Measurements from ENCODE around the gene CHCHD6. TPM values are rescaled to one million over a fixed set of nuclear protein-coding genes. Genes with fewer than 3 reads are reported as not detected.

CHCHD6 gene
- total RNA-seq, 1 experiment from 2014 or later = 36.3 TPM

DNA sequence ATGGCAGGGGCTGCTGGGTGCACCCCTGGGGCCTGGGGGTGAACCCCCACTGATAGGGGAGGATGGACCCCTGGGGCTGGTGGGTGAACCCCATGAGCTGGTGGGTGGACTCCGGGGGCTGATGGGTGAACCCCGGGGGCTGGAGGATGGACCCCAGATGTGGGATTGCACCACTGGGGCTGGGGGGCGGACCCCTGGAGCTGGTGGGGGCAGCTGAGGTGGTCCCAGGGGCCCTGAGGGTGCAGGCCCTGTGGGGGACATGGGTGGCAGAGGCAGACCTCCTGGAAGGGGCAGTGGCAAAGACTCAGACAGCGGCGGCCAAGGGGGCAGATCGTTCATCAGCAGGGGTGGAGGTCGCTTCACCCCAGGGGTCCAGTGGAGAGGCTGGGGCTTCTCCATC, 31.7 kb upstream of the CHCHD6 start:
- Histone ChIP-seq H3K9ac (ENCODE audit: low read length) (no peak overlapping the region), H3K9me3 (ENCODE audit: control insufficient read depth in 1 of 2, insufficient read depth in 1 of 2, low read depth in 1 of 2, low read length in 2 of 2) (no peaks in the 10 kb centered on the region; a peak in 1 of 4 replicates), H3K79me2 (ENCODE audit: insufficient read depth, low read length) (no peaks in the 10 kb centered on the region), H2AFZ (ENCODE audit: low read depth, low read length, poor library complexity, severe bottlenecking) (no peak overlapping the region), H3K9me2 (ENCODE audit: insufficient read depth) (no peaks in the 10 kb centered on the region), H3K4me1 (ENCODE audit: control insufficient read depth in 1 of 2, insufficient read depth in 2 of 2, low read length in 2 of 2) (no peaks in the 10 kb centered on the region), H3K27me3 (ENCODE audit: insufficient read depth, low read length) (no peaks in the 10 kb centered on the region), H3K27ac (ENCODE audit: low read depth, low read length) (no peak overlapping the region), H4K20me1 (ENCODE audit: insufficient read depth) (no peaks in the 10 kb centered on the region), H3K4me3 (replicated peaks in 1 of 2; ENCODE audit: low read depth in 1 of 2, low read length in 2 of 2) (no peak overlapping the region), H3K36me3 (ENCODE audit: control insufficient read depth in 1 of 2, insufficient read depth in 2 of 2, low read length in 2 of 2) (no peaks in the 10 kb centered on the region), H3K4me2 (ENCODE audit: low read length) (no peak overlapping the region)
- ATAC-seq (no peak), DNase-seq (ENCODE audit: low read depth, low spot score) (no peak)
- ChIA-PET RAD21 (ENCODE audit: low non-redundant PET in 1 of 2, low total read pairs in 2 of 2, uncharacterized antibody in 2 of 2, unreplicated experiment in 2 of 2) (no interaction called here), CTCF (no interaction called here), POLR2A (no interaction called here)
- intact Hi-C loops (cut with micrococcal nuclease) = no loop called here
- BruUV-seq (replicated peaks) = no TSS peak
- TF ChIP-seq SRF (IDR thresholded peaks at IDR 0.05; ENCODE audit: low read depth) (no peak), JUND (IDR thresholded peaks at IDR 0.05) (no peak), ZFX (IDR thresholded peaks at IDR 0.05) (no peak), ELF1 (IDR thresholded peaks at IDR 0.05; ENCODE audit: borderline replicate concordance, low read depth) (no peak), POLR2A (IDR thresholded peaks at IDR 0.05; ENCODE audit: borderline replicate concordance, extremely low read depth, insufficient read depth, insufficient read length) (no peak), POLR2AphosphoS5 (IDR thresholded peaks at IDR 0.05; ENCODE audit: low read depth, low read length) (no peak), RAD21 (IDR thresholded peaks at IDR 0.05; ENCODE audit: low read depth) (no peak), FOSL1 (IDR thresholded peaks at IDR 0.05; ENCODE audit: low read depth) (no peak), EZH2 (IDR thresholded peaks at IDR 0.05) (no peak), EZH2phosphoT487 (IDR thresholded peaks at IDR 0.05; ENCODE audit: borderline replicate concordance) (no peak), YY1 (IDR thresholded peaks at IDR 0.05; ENCODE audit: extremely low read depth, insufficient replicate concordance, low read depth, low read length) (no peak)
- TF ChIP-seq, protein P1, sequence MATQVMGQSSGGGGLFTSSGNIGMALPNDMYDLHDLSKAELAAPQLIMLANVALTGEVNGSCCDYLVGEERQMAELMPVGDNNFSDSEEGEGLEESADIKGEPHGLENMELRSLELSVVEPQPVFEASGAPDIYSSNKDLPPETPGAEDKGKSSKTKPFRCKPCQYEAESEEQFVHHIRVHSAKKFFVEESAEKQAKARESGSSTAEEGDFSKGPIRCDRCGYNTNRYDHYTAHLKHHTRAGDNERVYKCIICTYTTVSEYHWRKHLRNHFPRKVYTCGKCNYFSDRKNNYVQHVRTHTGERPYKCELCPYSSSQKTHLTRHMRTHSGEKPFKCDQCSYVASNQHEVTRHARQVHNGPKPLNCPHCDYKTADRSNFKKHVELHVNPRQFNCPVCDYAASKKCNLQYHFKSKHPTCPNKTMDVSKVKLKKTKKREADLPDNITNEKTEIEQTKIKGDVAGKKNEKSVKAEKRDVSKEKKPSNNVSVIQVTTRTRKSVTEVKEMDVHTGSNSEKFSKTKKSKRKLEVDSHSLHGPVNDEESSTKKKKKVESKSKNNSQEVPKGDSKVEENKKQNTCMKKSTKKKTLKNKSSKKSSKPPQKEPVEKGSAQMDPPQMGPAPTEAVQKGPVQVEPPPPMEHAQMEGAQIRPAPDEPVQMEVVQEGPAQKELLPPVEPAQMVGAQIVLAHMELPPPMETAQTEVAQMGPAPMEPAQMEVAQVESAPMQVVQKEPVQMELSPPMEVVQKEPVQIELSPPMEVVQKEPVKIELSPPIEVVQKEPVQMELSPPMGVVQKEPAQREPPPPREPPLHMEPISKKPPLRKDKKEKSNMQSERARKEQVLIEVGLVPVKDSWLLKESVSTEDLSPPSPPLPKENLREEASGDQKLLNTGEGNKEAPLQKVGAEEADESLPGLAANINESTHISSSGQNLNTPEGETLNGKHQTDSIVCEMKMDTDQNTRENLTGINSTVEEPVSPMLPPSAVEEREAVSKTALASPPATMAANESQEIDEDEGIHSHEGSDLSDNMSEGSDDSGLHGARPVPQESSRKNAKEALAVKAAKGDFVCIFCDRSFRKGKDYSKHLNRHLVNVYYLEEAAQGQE (IDR thresholded peaks at IDR 0.05; ENCODE audit: low read depth) = no peak
- TF ChIP-seq, protein P2, sequence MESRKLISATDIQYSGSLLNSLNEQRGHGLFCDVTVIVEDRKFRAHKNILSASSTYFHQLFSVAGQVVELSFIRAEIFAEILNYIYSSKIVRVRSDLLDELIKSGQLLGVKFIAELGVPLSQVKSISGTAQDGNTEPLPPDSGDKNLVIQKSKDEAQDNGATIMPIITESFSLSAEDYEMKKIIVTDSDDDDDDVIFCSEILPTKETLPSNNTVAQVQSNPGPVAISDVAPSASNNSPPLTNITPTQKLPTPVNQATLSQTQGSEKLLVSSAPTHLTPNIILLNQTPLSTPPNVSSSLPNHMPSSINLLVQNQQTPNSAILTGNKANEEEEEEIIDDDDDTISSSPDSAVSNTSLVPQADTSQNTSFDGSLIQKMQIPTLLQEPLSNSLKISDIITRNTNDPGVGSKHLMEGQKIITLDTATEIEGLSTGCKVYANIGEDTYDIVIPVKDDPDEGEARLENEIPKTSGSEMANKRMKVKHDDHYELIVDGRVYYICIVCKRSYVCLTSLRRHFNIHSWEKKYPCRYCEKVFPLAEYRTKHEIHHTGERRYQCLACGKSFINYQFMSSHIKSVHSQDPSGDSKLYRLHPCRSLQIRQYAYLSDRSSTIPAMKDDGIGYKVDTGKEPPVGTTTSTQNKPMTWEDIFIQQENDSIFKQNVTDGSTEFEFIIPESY (IDR thresholded peaks at IDR 0.05; ENCODE audit: extremely low read depth, insufficient replicate concordance, low read length) = no peak
- TF ChIP-seq, protein P3, sequence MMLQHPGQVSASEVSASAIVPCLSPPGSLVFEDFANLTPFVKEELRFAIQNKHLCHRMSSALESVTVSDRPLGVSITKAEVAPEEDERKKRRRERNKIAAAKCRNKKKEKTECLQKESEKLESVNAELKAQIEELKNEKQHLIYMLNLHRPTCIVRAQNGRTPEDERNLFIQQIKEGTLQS (IDR thresholded peaks at IDR 0.05) = no peak
- TF ChIP-seq, protein P4, sequence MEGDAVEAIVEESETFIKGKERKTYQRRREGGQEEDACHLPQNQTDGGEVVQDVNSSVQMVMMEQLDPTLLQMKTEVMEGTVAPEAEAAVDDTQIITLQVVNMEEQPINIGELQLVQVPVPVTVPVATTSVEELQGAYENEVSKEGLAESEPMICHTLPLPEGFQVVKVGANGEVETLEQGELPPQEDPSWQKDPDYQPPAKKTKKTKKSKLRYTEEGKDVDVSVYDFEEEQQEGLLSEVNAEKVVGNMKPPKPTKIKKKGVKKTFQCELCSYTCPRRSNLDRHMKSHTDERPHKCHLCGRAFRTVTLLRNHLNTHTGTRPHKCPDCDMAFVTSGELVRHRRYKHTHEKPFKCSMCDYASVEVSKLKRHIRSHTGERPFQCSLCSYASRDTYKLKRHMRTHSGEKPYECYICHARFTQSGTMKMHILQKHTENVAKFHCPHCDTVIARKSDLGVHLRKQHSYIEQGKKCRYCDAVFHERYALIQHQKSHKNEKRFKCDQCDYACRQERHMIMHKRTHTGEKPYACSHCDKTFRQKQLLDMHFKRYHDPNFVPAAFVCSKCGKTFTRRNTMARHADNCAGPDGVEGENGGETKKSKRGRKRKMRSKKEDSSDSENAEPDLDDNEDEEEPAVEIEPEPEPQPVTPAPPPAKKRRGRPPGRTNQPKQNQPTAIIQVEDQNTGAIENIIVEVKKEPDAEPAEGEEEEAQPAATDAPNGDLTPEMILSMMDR (IDR thresholded peaks at IDR 0.05 in 2 of 3, conservative IDR thresholded peaks at IDR 0.05 in 1 of 3; ENCODE audit: borderline replicate concordance in 1 of 3, insufficient read depth in 1 of 3, low read depth in 2 of 3, low read length in 2 of 3) = no peak

All from HCT116 (cell line).